Activated naive CD4-positive, alpha-beta T cell treated with anti-CD3 and anti-CD28 coated beads, Interleukin-2, amount 10 ng/mL, durations not matched to agents 7 days and 5 days (primary cell): ENCODE results near the gene AASDH.
"Not testable (repeated sequence)": the region's sequence is repeated elsewhere in the genome, so short reads cannot be mapped to it uniquely, and the experiment has no call there.

Experiments used
- CTCF ChIA-PET: fragments of 350-600 bp; sonication (Branson Sonifier 250); formaldehyde crosslinking; loops from one replicate; lab custom pipeline; 2021; ENCODE audit warnings: antibody characterized with exemption; lab: Charles Lee
- DNase-seq: peaks from one replicate; pipeline ENCODE4 v3.0.0-alpha.2; 2020
- H3K27ac Mint-ChIP-seq: one replicate; pipeline ENCODE4 v1.8.0; 2021; ENCODE audit warnings: mild to moderate bottlenecking, moderate library complexity, mixed read lengths
- H3K27me3 Mint-ChIP-seq: one replicate; pipeline ENCODE4 v1.8.0; 2021; ENCODE audit warnings: mild to moderate bottlenecking, mixed read lengths
- H3K36me3 Mint-ChIP-seq: one replicate; pipeline ENCODE4 v1.8.0; 2021; ENCODE audit warnings: mixed read lengths
- H3K4me1 Mint-ChIP-seq: one replicate; pipeline ENCODE4 v1.8.0; 2021; ENCODE audit warnings: mixed read lengths
- H3K4me3 Mint-ChIP-seq: one replicate; pipeline ENCODE4 v1.8.0; 2021; ENCODE audit warnings: mild to moderate bottlenecking, moderate library complexity, mixed read lengths
- H3K9me3 Mint-ChIP-seq: one replicate; pipeline ENCODE4 v1.8.0; 2021; ENCODE audit warnings: mixed read lengths

Gene AASDH

GRCh38 chr4:56372774-56373173 lies 14.5 kb downstream of the AASDH start:
- Mint-ChIP-seq H3K4me1 (peaks cover 2% of the 10 kb centered on the region), H3K27me3 (no peaks in the 10 kb centered on the region), H3K9me3 (no peaks in the 10 kb centered on the region), H3K4me3 (no peak overlapping the region), H3K36me3 (peaks cover 22% of the 10 kb centered on the region), H3K27ac (no peak overlapping the region)
- DNase-seq = no peak
- CTCF ChIA-PET = no interaction called here

GRCh38 chr4:56371426-56372220 lies 15.7 kb downstream of the AASDH start:
- Mint-ChIP-seq H3K4me3 (no peak overlapping the region), H3K4me1 (peaks cover 2% of the 10 kb centered on the region), H3K36me3 (peaks cover 22% of the 10 kb centered on the region), H3K9me3 (no peaks in the 10 kb centered on the region), H3K27me3 (no peaks in the 10 kb centered on the region), H3K27ac (no peak overlapping the region)
- CTCF ChIA-PET = no interaction called here
- DNase-seq = no peak

GRCh38 chr4:56370377-56370776 lies 16.9 kb downstream of the AASDH start:
- CTCF ChIA-PET = no interaction called here
- H3K9me3 Mint-ChIP-seq = no peaks in the 10 kb centered on the region
- H3K36me3 Mint-ChIP-seq = peaks cover 19% of the 10 kb centered on the region
- no peaks in the 10 kb centered on the region for H3K27me3 Mint-ChIP-seq
- no peak overlapping the region for H3K4me3 Mint-ChIP-seq
- H3K4me1 Mint-ChIP-seq = peaks cover 2% of the 10 kb centered on the region
- no peak for DNase-seq
- H3K27ac Mint-ChIP-seq = no peak overlapping the region

- H3K4me1 Mint-ChIP-seq, CTCF ChIA-PET, H3K27ac Mint-ChIP-seq, H3K27me3 Mint-ChIP-seq, H3K4me3 Mint-ChIP-seq, H3K9me3 Mint-ChIP-seq, DNase-seq: not testable (repeated sequence)
- H3K36me3 Mint-ChIP-seq = peaks cover 15% of the 10 kb centered on the region
These were observed 24.3 kb downstream of the AASDH start for GRCh38 chr4:56362981-56363380.

GRCh38 chr4:56360071-56360470 lies 27.2 kb downstream of the AASDH start:
- CTCF ChIA-PET = no interaction called here
- no peak for DNase-seq
- Mint-ChIP-seq H3K4me3 (no peak overlapping the region), H3K4me1 (no peaks in the 10 kb centered on the region), H3K9me3 (peaks cover 5% of the 10 kb centered on the region), H3K27ac (no peak overlapping the region), H3K27me3 (no peaks in the 10 kb centered on the region), H3K36me3 (peaks cover 13% of the 10 kb centered on the region)

- no peak overlapping the region for H3K27ac Mint-ChIP-seq
- no peaks in the 10 kb centered on the region for H3K27me3 Mint-ChIP-seq
- H3K4me1 Mint-ChIP-seq = no peaks in the 10 kb centered on the region
- no peaks in the 10 kb centered on the region for H3K36me3 Mint-ChIP-seq
- no peaks in the 10 kb centered on the region for H3K9me3 Mint-ChIP-seq
- H3K4me3 Mint-ChIP-seq = no peak overlapping the region
- DNase-seq = no peak
- CTCF ChIA-PET = no interaction called here
These were observed 30.6 kb downstream of the AASDH start for GRCh38 chr4:56356650-56357049.

- CTCF ChIA-PET = no interaction called here
- Mint-ChIP-seq H3K4me1 (peaks cover 9% of the 10 kb centered on the region), H3K9me3 (no peaks in the 10 kb centered on the region)
These were observed 38.7 kb downstream of the AASDH start for GRCh38 chr4:56348576-56348975.

GRCh38 chr4:56345458-56345857 lies 41.8 kb downstream of the AASDH start:
- peaks cover 14% of the 10 kb centered on the region for H3K36me3 Mint-ChIP-seq
- H3K27me3 Mint-ChIP-seq = no peaks in the 10 kb centered on the region
- H3K9me3 Mint-ChIP-seq = no peaks in the 10 kb centered on the region
- H3K4me3 Mint-ChIP-seq = no peak overlapping the region
- DNase-seq = no peak
- H3K27ac Mint-ChIP-seq = no peak overlapping the region
- CTCF ChIA-PET = no interaction called here
- H3K4me1 Mint-ChIP-seq = peaks cover 9% of the 10 kb centered on the region

More at GRCh38 chr4:56348576-56348975, 38.7 kb downstream of the AASDH start:
- H3K4me3 Mint-ChIP-seq = no peak overlapping the region
- H3K27me3 Mint-ChIP-seq = no peaks in the 10 kb centered on the region
- H3K36me3 Mint-ChIP-seq = peaks cover 9% of the 10 kb centered on the region
- DNase-seq = no peak
- no peak overlapping the region for H3K27ac Mint-ChIP-seq

- no peak overlapping the region for H3K4me3 Mint-ChIP-seq
- H3K4me1 Mint-ChIP-seq = peaks cover 2% of the 10 kb centered on the region
- CTCF ChIA-PET = no interaction called here
- H3K27ac Mint-ChIP-seq = no peak overlapping the region
- no peak for DNase-seq
- peaks cover 10% of the 10 kb centered on the region for H3K36me3 Mint-ChIP-seq
- H3K27me3 Mint-ChIP-seq = no peaks in the 10 kb centered on the region
- H3K9me3 Mint-ChIP-seq = no peaks in the 10 kb centered on the region
These were observed 44.5 kb downstream of the AASDH start for GRCh38 chr4:56342746-56343145.

- H3K9me3 Mint-ChIP-seq = peaks cover 6% of the 10 kb centered on the region
- H3K4me3 Mint-ChIP-seq = no peak overlapping the region
- DNase-seq = no peak
- peaks cover 17% of the 10 kb centered on the region for H3K27me3 Mint-ChIP-seq
- H3K36me3 Mint-ChIP-seq = no peaks in the 10 kb centered on the region
- no peaks in the 10 kb centered on the region for H3K4me1 Mint-ChIP-seq
- no peak overlapping the region for H3K27ac Mint-ChIP-seq
- CTCF ChIA-PET = no interaction called here
These were observed 56.6 kb downstream of the AASDH start for GRCh38 chr4:56330691-56331090.

GRCh38 chr4:56326363-56326762 lies 60.9 kb downstream of the AASDH start:
- Mint-ChIP-seq H3K36me3 (no peaks in the 10 kb centered on the region), H3K9me3 (no peaks in the 10 kb centered on the region), H3K4me1 (no peaks in the 10 kb centered on the region), H3K27ac (no peak overlapping the region), H3K27me3 (peaks cover 17% of the 10 kb centered on the region), H3K4me3 (no peak overlapping the region)
- DNase-seq = no peak
- CTCF ChIA-PET = no interaction called here

- CTCF ChIA-PET = no interaction called here
- Mint-ChIP-seq H3K4me3 (no peak overlapping the region), H3K27me3 (peaks cover 25% of the 10 kb centered on the region), H3K36me3 (no peaks in the 10 kb centered on the region), H3K27ac (no peak overlapping the region), H3K4me1 (no peaks in the 10 kb centered on the region), H3K9me3 (no peaks in the 10 kb centered on the region)
- DNase-seq = no peak
These were observed 63.2 kb downstream of the AASDH start for GRCh38 chr4:56324011-56324610.

- CTCF ChIA-PET = no interaction called here
- Mint-ChIP-seq H3K27me3 (peaks cover 21% of the 10 kb centered on the region), H3K27ac (no peak overlapping the region), H3K4me3 (no peak overlapping the region), H3K4me1 (no peaks in the 10 kb centered on the region), H3K36me3 (no peaks in the 10 kb centered on the region), H3K9me3 (no peaks in the 10 kb centered on the region)
- DNase-seq = no peak
These were observed 64.0 kb downstream of the AASDH start for GRCh38 chr4:56323327-56323726.

- peaks cover 9% of the 10 kb centered on the region for H3K27me3 Mint-ChIP-seq
- CTCF ChIA-PET = no interaction called here
- H3K4me1 Mint-ChIP-seq = no peaks in the 10 kb centered on the region
- no peak for DNase-seq
- H3K9me3 Mint-ChIP-seq = no peaks in the 10 kb centered on the region
- H3K4me3 Mint-ChIP-seq = no peak overlapping the region
- no peaks in the 10 kb centered on the region for H3K36me3 Mint-ChIP-seq
- H3K27ac Mint-ChIP-seq = no peak overlapping the region
These were observed 66.0 kb downstream of the AASDH start for GRCh38 chr4:56321251-56321650.

- Mint-ChIP-seq H3K27ac (no peak overlapping the region), H3K36me3 (no peaks in the 10 kb centered on the region), H3K9me3 (no peaks in the 10 kb centered on the region), H3K27me3 (peaks cover 9% of the 10 kb centered on the region), H3K4me3 (no peak overlapping the region), H3K4me1 (no peaks in the 10 kb centered on the region)
- no peak for DNase-seq
- CTCF ChIA-PET = no interaction called here
These were observed 67.0 kb downstream of the AASDH start for GRCh38 chr4:56320293-56320692.
